ENCODE results near the gene LASP1.

- TF ChIP-seq CTCF (IDR thresholded peaks at IDR 0.05), result no peak
- TF ChIP-seq POLR2A (IDR thresholded peaks at IDR 0.05), result no peak
- no peak for TF ChIP-seq POLR2AphosphoS5 (IDR thresholded peaks at IDR 0.05)
Observed at GRCh38 chr17:38861399-38861843, 8.4 kb upstream of the LASP1 start.
